Uterus (tissue), 4 donors: Measurements from ENCODE around the gene PHF14. TPM values are rescaled to one million over a fixed set of nuclear protein-coding genes. Genes with fewer than 3 reads are reported as not detected.

ENCODE experiments used
- DNase-seq, 2 donors: peaks; one replicate each; pipeline ENCODE4 v3.0.0-alpha.2; 2019 to 2020
- H3K27ac ChIP-seq, 2 donors: fragments of 200-600 bp; sonication (generic); 1 replicate in 1 of 2; 2 replicates in 1 of 2; pipeline ENCODE4 v1.5.1; 2016 to 2018
- H3K27me3 ChIP-seq, 2 donors: fragments of 200-600 bp; sonication (generic); one replicate each; pipeline ENCODE4 v1.5.1; 2018 to 2019; ENCODE audit warnings: control low read depth in 1 of 2
- H3K36me3 ChIP-seq, 2 donors: fragments of 200-600 bp; sonication (generic); one replicate each; pipeline ENCODE4 v1.5.1; 2019; ENCODE audit warnings: control low read depth in 1 of 2
- H3K4me1 ChIP-seq, 2 donors: fragments of 200-600 bp; sonication (generic); one replicate each; pipeline ENCODE4 v1.5.1; 2018 to 2019; ENCODE audit warnings: control low read depth in 1 of 2
- H3K4me3 ChIP-seq, 2 donors: fragments of 200-600 bp; sonication (generic); 1 replicate in 1 of 2; 2 replicates in 1 of 2; pipeline ENCODE4 v1.5.1; 2018 to 2019; ENCODE audit warnings: mild to moderate bottlenecking in 1 of 2
- H3K9me3 ChIP-seq, 2 donors: fragments of 200-600 bp; sonication (generic); one replicate each; pipeline ENCODE4 v1.5.1; 2019; ENCODE audit warnings: control low read depth in 1 of 2
- POLR2A ChIP-seq, 2 donors: fragments of 450-650 bp; IDR thresholded peaks; one replicate each; pipeline ENCODE4 v1.6.1; 2016; ENCODE audit warnings: antibody characterized with exemption in 2 of 2, mild to moderate bottlenecking in 1 of 2, moderate library complexity in 1 of 2
- intact Hi-C: fragments of 100-400 bp; cut with DNase I; formaldehyde crosslinking; loops from one replicate; pipeline ENCODE4 v1.15.1; 2023; ENCODE audit warnings: low total_unique reads
- total RNA-seq, 4 donors: library from RNA; depleted of rRNA in 3 of 4; stranded (reverse); fragments of >200 nt in 3 of 4; gene quantifications; one replicate each; pipeline versions ENCODE4 v1.1.0 to v1.2.4, GENCODE V29; 2014 to 2023
- TF ChIP-seq, protein P1 (sequence below), 4 experiments: fragments of 200-600 bp in 2 of 4; fragments of 450-650 bp in 2 of 4; sonication (generic) in 2 of 4; IDR thresholded peaks; one replicate each; pipeline ENCODE4 v1.5.1; 2016 to 2019; ENCODE audit warnings: antibody characterized with exemption in 4 of 4, mild to moderate bottlenecking in 2 of 4, moderate library complexity in 1 of 4
- donor health status: DM: yes; HTN: yes; CAD: no.

PHF14 gene
- total RNA-seq, 4 donors from 2014 or later = 34.1 to 161 (median 52.5) TPM

- Histone ChIP-seq H3K27me3 (no peaks in the 10 kb centered on the region), H3K4me3 (no peak overlapping the region), H3K9me3 (no peaks in the 10 kb centered on the region), H3K27ac (no peak overlapping the region), H3K36me3 (no peaks in the 10 kb centered on the region), H3K4me1 (no peaks in the 10 kb centered on the region)
- intact Hi-C loops = no loop called here
- TF ChIP-seq, protein P1, sequence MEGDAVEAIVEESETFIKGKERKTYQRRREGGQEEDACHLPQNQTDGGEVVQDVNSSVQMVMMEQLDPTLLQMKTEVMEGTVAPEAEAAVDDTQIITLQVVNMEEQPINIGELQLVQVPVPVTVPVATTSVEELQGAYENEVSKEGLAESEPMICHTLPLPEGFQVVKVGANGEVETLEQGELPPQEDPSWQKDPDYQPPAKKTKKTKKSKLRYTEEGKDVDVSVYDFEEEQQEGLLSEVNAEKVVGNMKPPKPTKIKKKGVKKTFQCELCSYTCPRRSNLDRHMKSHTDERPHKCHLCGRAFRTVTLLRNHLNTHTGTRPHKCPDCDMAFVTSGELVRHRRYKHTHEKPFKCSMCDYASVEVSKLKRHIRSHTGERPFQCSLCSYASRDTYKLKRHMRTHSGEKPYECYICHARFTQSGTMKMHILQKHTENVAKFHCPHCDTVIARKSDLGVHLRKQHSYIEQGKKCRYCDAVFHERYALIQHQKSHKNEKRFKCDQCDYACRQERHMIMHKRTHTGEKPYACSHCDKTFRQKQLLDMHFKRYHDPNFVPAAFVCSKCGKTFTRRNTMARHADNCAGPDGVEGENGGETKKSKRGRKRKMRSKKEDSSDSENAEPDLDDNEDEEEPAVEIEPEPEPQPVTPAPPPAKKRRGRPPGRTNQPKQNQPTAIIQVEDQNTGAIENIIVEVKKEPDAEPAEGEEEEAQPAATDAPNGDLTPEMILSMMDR (IDR thresholded peaks at IDR 0.05) = no peak
- no peak for TF ChIP-seq POLR2A (IDR thresholded peaks at IDR 0.05)
- DNase-seq = no peak
These were observed 201.7 kb downstream of the PHF14 start for GRCh38 chr7:11175371-11175770.

DNA sequence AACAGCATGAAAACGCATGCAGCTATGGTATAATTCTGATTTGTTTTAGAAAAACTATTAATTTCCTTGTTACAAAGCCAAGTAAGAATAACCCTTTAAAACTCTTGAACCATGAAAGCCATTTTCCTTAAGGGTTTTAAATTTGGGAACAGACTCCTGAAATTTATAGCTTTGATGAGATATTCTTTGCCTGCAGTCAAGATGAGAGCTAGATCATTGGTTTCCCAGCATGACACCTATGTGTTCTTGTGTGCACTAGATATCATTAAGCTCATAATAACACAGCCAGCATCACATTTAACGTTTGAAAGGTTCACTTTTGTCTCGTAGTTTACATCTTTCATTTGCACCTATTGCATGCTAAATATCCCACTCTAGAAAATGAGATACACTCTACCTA lies 202.2 kb downstream of the PHF14 start:
- intact Hi-C loops = no loop called here
- DNase-seq = no peak
- Histone ChIP-seq H3K27me3 (no peaks in the 10 kb centered on the region), H3K27ac (no peak overlapping the region), H3K4me1 (no peaks in the 10 kb centered on the region), H3K36me3 (no peaks in the 10 kb centered on the region), H3K9me3 (no peaks in the 10 kb centered on the region), H3K4me3 (no peak overlapping the region)
- TF ChIP-seq, protein P1 (IDR thresholded peaks at IDR 0.05) = no peak
- no peak for TF ChIP-seq POLR2A (IDR thresholded peaks at IDR 0.05)

GRCh38 chr7:11176985-11177555 lies 203.4 kb downstream of the PHF14 start:
- no peak for DNase-seq
- intact Hi-C loops = no loop called here
- H3K36me3 ChIP-seq = no peaks in the 10 kb centered on the region
- no peak overlapping the region for H3K27ac ChIP-seq
- no peaks in the 10 kb centered on the region for H3K9me3 ChIP-seq
- no peaks in the 10 kb centered on the region for H3K27me3 ChIP-seq
- TF ChIP-seq POLR2A (IDR thresholded peaks at IDR 0.05) = no peak
- TF ChIP-seq, protein P1 (IDR thresholded peaks at IDR 0.05) = no peak
- H3K4me3 ChIP-seq = no peak overlapping the region
- no peaks in the 10 kb centered on the region for H3K4me1 ChIP-seq

GRCh38 chr7:11177793-11178192 lies 204.1 kb downstream of the PHF14 start:
- DNase-seq = no peak
- Histone ChIP-seq H3K4me3 (no peak overlapping the region), H3K4me1 (no peaks in the 10 kb centered on the region), H3K27me3 (no peaks in the 10 kb centered on the region), H3K36me3 (no peaks in the 10 kb centered on the region), H3K27ac (no peak overlapping the region), H3K9me3 (no peaks in the 10 kb centered on the region)
- no peak for TF ChIP-seq POLR2A (IDR thresholded peaks at IDR 0.05)
- TF ChIP-seq, protein P1 (IDR thresholded peaks at IDR 0.05) = no peak
- intact Hi-C loops = no loop called here

- intact Hi-C loops = no loop called here
- no peaks in the 10 kb centered on the region for H3K36me3 ChIP-seq
- no peak for DNase-seq
- H3K9me3 ChIP-seq = no peaks in the 10 kb centered on the region
- no peak overlapping the region for H3K4me3 ChIP-seq
- no peaks in the 10 kb centered on the region for H3K27me3 ChIP-seq
- H3K4me1 ChIP-seq = no peaks in the 10 kb centered on the region
- no peak for TF ChIP-seq POLR2A (IDR thresholded peaks at IDR 0.05)
- TF ChIP-seq, protein P1 (IDR thresholded peaks at IDR 0.05) = no peak
- no peak overlapping the region for H3K27ac ChIP-seq
These were observed 207.9 kb downstream of the PHF14 start for GRCh38 chr7:11181590-11181989.
